Fibroblast of skin of left quadriceps (primary cell): ENCODE data around the gene PHKB.
"Not testable (repeated sequence)": the region's sequence is repeated elsewhere in the genome, so short reads cannot be mapped to it uniquely, and the experiment has no call there.

Experiments
- DNase-seq, 2 experiments: peaks; one replicate each; pipeline ENCODE4 v3.0.0-alpha.2; 2013; ENCODE audit warnings: low read depth in 2 of 2

The PHKB gene

DNA sequence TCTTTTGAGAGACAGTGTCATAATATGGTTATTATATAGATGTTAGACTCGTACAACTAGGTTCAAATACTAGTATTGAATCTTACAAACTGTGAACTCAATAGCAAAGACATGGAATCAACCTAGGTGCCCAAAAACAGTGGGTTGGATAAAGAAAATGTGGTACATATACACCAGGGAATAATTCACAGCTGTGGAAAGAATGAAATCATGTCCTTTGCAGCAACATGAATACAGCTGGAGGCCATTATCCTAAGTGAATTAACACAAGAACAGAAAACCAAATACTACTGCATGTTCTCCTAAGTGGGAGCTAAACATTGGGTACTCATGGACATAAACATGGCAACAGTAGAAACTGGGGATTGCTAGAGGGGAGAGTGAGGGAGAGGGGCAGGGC lies 8.1 kb downstream of the PHKB start:
- DNase-seq = no peak

DNA sequence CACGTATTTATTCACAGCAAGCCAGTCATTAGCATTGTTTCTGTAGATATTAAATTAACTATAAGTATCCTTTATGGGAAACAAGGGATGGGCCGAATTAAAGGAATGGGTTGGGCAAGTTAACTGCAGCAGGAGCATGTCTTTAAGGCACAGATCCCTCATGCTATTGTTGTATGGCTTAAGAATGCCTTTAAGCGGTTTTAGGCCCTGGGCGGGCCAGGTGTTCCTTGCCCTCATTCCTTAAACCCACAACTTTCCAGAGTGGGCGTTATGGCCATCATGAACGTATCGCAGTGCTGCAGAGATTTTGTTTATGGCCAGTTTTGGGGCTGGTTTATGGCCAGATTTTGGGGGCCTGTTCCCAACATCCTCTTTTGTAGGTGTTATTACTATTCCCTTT lies 9.1 kb downstream of the PHKB start:
- DNase-seq = no peak

DNA sequence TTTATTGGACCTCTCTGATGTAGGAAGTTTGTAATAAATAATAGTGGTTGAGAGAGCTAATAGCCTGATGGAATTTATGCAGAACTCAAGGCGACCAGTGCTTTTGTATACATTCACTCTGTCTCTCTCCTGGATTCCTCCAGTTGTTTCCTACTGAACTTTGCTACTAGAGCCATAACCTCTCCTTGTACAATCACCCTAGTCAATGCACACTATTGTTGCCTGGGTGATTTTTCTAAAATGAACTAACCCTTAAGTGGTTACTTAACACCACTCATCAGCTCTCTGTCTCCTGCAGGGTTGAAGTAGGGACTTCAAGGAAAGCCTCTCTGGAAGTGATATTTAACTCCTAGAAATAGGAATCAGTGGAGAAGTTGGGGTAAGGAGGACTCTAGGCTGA lies 9.7 kb downstream of the PHKB start:
- DNase-seq = no peak

DNA sequence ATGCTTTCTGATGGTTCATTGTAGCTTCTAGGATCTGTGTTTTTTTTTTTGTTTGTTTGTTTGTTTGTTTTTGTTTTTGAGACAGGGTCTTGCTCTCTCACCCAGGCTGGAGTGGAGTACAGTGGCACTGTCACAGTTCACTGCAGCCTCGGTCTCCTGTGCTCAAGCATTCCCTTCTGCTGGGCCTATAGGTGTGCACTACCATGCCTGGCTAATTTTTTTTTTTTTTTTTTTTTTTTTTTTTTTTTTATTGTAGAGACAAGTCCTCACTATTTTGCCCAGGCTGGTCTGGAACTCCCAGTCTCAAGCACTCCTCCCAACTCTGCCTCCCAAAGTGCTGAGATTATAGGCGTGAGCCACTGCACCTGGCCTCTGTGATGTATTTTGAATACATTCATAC lies 11.9 kb downstream of the PHKB start:
- not testable (repeated sequence) for DNase-seq

DNA sequence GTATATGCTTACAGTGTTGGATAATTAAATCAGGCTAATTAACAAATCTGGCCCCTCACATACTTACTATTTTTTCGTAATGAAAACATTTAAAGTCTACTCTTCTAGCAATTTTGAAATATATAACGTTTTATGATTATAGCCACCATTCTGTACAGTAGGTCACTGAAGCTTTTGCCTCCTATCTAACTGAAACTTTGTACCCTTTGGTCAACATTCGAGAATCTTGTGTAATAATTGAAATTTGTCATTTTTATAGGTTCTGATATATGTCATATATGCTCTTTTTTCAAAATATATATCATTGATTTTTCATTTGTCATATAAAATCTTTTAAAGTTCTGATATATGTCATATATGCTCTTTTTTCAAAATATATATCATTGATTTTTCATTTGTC lies 12.7 kb downstream of the PHKB start:
- no peak for DNase-seq

DNA sequence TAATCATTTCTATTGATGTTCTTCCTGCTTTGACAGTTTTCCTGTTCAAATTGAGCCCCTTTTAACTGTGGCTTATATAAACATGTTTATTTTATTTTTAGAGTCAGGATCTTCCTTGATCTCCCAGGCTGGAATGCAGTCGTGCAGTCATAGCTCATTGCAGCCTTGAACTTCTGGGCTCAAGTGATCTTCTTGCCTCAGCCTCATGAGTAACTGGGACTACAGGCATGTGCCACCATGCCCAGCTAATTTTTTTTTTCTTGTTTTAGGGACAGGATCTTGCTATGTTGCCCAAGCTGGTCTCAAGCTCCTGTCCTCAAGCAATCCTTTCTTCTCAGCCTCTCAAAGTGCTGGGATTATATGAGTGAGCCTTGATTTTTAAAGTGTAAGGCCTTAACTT lies 14.7 kb downstream of the PHKB start:
- no peak for DNase-seq

DNA sequence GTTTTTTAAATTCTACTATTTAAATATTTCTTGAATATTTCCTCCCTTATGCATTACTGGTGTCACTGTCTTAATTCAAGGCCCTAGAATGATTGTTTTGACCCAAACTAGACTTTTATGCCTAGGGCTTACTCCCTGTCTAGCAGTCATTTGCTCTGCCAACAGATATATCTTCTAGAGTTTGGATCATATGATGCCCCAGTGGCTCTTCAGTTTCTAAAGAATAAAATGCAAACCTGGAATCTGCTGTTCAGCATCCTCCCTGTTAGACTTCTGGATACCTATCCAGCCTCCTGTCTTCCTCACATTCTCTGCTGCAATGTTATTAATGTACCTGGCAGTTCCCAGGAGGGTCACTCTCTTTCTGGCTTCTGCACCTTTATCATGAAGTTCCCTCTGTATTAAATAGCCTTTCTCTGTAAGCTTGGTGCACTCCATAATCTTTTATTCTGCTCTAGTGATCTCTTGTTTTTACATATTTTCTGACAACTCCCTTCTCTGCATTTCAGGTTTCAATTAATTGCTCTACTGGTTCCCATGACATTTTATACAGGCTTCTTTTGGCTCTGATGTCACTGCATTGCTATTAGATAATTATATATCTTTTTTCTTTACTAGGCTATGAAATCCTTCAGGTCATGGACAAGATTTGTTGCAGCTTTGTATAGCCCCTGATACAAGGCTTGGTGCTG lies 15.7 kb downstream of the PHKB start:
- DNase-seq = no peak

DNA sequence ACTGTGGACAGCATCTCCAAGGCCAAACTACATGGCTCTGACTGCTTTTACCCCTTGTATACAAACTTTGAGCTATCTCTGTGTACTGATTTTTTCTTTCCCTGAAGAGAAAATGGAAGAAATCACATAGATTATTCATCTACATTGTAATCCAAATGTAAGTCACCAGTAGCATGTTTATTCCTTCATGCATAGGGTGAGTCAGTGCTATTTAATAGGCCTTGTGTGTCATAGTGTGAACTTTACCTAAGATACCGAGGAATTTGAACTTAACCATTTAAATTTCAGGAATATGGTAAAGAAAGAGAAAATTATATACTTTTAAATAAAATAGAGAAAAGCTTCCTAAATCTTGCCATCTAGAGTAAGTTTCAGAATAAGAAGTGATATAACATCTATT lies 16.5 kb downstream of the PHKB start:
- peak in 1 of 2 experiments; percentile 2 for DNase-seq

DNA sequence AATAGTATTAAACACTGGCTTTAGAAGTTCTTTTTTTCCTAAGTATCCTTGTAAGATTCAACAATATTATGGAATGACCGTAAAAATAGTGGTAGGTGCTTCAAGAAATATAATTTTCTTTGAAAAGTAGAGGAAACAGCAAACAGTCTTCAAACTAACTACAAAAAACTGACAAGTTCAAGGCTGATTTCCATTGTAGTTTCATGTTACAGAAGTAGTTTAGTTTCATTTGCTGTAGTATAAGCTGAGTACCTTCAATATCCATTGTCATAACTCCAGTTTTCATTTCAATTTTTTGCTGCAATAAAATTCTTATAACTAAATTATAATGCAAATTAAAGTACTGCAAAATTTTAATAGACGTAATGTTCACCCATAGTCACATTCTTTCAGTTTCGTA lies 19.3 kb downstream of the PHKB start:
- DNase-seq = no peak

DNA sequence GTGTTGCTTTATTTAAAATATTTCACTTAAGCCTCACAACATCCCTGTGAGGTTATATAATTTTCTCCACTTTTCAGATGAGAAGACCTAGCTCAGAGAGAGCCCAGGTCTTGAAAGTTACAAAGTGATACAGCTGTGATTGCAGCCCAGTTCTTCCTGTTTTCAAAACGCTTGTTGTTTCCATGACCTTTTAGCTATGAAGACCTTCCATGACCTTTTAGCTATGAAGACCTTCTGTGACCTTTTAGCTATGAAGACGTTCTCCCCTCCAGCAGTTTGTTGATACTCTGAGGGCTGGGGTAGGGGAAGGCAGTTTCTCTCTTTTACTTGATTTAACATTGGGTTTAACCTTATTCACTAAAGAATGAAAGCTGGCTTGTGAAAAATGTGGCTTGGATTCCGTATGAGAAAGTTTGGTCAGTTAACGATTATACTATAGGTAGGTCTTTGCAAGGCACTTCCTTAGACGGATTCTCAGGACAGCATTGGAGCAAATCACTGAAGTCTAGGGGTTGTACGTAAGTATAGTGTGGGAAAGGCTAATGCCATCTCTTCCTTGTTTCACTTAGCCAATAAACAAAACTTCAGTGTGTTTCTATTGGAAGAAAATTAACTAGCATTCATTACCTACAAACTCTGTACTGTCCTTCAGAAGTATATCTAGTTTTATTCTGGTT lies 20.7 kb downstream of the PHKB start:
- no peak for DNase-seq

DNA sequence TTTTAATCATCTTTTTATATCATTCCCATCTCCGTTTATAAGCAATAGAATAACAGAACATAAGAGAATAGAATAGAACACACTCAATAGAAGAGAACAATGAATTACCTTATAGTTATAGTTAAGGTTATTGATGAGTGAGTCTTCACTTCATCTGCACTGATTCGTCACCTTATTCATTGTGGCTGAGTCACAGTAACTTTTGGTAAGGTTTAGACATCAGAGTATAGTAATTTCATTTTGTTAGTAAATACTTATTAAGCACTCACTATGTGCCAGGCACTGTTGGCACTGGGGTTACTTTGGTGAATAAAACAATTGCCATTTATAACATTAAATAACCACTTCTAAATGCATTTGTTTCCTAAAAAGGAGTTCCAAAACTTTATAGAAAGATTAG lies 22.5 kb downstream of the PHKB start:
- DNase-seq = no peak

DNA sequence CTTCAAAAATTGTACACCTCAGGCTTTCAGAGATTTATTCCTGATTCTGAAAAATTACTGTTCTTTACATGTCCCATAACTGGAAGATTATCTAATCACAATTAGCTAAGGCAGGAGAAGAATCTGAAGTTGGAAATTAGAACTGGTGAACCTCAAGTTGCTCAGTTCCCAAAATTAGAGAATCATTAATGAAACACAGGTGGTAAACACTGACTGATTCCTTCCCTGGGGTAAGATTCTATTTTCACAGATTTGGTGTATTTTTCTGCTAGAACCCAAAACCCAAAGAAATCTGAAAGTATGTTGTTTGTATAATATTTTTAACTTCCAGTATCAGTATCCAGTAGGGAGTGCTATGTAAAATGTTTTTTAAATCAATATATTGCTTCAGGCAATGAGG lies 25.7 kb downstream of the PHKB start:
- DNase-seq = no peak

DNA sequence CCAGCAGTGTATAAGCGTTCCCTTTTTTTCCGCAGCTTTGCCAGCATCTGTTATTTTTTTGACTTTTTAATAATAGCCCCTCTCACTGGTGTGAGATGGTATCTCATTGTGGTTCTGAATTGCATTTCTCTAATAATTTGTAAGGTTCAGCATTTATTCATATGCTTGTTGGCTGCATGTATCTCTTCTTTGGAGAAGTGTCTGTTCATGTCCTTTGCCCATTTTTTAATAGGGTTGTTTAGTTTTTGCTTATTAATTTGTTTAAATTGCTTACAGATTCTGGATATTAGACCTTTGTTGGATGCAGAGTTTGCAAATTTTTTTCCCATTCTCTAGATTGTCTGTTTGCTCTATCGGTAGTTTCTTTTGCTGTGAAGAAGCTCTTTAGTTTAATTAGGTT lies 26.9 kb downstream of the PHKB start:
- DNase-seq = no peak

DNA sequence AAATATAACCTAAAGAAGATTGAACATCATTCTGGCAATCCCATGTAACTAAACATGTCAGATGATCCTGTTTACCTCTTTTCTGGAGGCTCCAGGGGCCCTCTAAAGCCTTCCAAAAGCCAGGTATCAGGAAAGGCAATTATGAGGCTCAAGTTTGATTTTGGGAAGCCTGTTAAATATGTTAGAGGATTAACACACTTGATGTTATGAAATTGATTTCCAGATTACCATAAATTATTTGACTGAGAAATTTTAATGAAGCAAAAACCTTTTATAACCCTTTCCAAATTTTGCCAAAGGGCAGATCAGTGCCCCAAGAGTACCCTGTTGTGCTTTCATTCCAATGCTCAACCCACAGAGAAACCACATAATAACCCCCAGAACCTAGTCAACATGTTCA lies 29.3 kb downstream of the PHKB start:
- no peak for DNase-seq

DNA sequence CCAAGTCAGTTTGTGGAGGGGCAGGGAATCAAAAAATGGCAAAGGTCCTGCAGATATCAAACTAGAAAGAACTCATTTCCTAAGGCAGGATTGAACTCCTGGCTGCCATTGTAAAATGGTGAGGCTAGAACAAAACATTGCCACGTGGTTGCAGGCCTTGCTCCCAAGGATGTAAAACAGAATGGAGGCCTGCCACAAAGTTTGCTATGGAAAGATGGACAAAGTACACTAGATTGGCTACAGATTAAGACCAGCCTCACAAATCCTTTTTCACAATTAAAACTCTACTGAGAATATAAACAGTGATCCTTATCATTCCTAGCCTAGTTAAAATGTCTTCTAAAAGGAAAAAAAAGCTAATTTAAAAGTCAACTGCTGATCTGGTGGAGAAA lies 30.9 kb downstream of the PHKB start:
- DNase-seq = no peak

DNA sequence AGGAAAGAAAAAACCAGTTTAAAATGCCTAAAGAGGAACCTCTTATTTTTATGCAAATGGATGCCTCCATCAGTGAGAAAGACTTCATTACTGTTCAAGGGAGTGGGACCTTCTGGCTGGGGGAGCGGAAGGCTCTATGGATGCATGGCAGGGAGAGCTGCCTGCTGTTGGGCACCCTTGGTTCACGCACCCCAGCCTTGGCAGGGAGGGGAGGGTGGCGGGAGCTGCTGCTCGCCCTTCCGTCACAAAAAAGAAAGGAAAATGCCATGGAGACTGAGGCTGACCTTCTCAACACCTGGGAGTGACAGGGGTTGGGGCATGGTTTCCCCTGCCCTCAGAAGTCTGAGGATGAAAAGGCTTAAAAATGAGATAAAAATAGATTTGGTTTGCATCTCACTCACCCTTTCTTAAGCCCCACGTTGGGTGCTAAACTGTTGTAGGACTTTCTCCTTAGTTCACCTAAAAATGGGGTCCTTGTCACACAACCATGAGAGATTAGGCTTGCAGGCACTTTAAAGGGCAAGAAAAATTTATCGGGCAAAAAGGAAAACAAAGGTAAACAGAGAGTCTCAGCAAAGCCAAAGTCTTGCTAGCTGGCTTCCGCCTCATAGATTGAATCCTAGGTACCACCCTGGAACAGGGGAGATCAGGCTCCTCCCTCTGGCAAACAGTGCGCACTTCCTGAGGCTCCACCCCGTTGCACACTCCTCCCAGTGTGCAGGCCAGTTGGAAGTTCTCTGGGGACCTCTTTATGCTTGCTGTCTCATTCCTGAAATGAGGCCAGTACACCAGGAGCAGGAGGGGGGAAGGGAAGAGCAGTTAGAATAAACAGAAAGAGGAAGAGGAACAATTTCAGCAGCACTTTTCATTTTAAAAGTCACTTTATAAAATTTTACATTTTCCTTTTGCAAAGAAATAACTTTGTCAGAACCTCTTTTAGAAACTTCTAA lies 31.6 kb downstream of the PHKB start:
- DNase-seq = peak; percentile 8 to 21

DNA sequence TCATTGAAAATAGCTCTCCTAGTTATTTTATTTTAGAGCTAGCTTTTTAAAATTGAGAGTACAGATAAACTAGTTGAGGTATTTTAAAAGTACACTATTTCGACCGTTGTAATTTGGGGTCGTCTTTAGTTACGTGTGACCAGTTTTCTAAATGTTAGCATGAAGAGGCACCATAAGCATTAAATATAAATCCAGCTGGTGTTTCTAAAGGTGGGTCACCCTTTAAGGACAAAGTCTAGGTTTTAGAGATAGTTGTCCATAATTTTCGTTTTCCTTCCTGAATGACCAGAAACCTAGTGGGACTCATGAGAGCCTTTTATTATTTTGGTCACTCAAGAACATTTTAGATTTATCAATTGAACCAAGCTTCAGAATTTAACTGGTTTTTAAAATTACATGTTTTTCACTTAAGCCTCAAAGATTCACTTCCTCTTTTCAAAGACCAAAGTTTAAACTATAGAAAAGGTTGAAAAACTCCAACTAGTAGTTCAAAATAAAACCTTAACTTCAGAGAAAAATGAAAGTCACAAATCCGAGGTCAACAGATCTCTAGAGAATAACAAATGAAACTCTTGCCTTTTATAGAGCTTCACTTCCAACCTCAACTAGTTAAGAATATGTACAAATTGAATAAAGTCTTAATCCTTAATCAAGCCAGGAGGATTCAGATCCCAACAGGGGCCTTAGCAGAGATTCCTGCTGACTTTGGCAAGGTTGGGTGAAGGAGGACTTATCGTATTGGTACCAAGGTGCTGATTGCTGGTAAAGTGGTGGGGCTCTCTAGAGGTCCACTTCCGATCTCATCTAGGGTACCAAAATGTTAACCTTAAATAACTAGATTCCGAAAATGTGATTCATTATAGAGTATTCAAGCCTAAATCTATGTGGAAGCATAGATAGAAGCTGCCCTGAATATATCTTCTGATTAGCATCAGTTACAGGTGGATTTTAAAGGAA lies 32.5 kb downstream of the PHKB start:
- no peak for DNase-seq

DNA sequence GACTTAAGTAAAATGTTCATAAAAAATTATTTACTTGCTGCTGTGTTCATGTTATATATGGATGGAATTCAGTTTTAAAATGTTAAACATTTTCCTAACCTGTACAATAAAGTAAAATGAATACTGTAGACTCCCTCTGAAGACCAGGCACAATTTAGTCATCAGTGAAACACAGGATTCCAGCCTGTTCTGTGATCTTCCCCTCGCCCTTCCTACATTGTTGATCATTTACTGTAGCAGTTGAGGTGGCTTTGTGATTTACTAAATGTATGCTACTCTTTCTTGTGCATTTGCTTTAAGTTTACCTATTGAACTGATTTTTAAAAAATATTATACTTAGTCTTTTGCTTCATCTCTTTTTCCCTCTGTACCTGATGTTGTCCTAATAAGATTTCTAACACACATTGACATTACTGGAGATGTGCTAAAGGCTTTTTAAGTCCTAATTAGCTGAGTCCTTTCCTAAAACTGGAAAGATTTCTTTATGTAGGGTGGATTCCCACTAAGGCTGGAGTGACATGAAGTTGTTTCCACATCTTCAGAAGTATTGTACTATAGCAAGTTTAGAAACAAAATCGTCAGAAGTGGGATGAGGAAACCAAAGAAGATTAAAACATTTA lies 38.1 kb downstream of the PHKB start:
- no peak for DNase-seq

DNA sequence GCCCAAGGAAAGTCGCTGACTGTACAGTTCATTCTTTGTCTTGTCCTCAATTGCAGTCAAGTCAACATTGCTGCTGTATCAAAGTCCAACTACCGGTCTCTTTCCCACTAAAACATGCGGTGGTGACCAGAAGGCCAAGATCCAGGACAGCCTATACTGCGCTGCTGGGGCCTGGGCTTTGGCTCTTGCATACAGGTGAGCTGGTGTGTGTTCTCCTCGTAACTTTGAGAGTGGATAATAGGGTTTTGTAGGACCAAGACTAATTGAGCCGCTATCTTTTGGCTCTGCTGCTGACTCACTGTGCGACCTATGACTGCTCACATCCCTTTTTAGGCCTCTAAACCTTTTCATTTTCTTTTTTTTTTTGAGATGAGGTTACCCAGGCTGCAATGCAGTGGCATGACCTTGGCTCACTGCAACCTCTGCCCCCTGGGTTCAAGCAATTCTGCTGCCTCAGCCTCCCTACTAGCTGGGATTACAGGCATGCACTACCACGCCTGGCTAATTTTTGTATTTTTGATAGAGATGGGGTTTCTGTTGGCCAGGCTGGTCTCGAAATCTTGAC lies 38.7 kb downstream of the PHKB start:
- no peak for DNase-seq

DNA sequence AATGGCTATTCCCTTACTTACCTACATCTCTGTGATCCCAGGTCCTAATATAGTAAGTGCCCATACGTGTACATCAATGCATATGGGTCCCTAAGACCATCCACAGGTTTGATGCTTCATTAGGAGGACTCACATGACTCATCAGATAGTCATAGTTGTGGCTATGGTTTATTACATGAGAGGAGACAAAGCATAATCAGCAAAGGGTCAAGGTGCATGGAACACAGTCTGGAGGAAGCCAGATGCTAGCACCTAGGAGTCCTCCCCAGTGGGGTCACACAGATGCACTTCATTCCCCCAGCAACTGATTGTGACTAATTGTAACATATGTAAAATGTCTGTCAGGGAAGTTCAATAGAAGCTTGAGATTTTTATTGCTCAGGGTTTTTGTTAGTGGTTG lies 42.8 kb downstream of the PHKB start:
- DNase-seq = peak in 1 of 2 experiments; percentile 1

DNA sequence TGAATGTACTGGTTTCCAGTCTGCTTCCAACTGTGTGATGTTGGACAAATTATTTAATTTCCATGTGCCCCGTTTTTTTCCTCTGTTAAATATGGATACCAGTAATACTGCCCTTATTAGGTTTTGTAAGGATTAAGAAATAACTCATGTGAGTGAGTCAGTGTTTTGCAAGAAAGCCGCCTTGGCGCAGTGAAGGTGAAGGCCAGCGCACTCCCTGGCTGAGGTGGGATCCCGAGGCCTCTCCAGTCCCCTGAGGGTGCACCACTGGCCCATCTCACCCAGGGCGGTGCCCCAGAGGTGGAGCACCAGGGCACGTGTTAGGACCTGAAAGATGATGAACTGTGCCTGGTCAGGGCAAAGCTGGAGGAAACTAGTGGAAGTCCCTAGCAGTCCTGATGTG lies 43.5 kb downstream of the PHKB start:
- no peak for DNase-seq
